H9 (cell line): Measurements from ENCODE around the gene LSP1. TPM values are rescaled to one million over a fixed set of nuclear protein-coding genes. Genes with fewer than 3 reads are reported as not detected.

Experiments
- DNase-seq: peaks from one replicate; pipeline ENCODE4 v3.0.0-alpha.2; 2017
- H2AFZ ChIP-seq: one replicate; pipeline ENCODE4 v1.6.1; 2013; ENCODE audit warnings: mild to moderate bottlenecking, low read length, control low read depth, moderate library complexity
- H2AK5ac ChIP-seq: 2 replicates; pipeline ENCODE4 v1.6.1; 2013; ENCODE audit warnings: low read length, control low read depth, mixed read lengths; ENCODE audit not compliant: insufficient read length
- H2BK120ac ChIP-seq: one replicate; pipeline ENCODE4 v1.6.1; 2013; ENCODE audit warnings: low read depth, mild to moderate bottlenecking, low read length, control low read depth, inconsistent platforms; ENCODE audit not compliant: poor library complexity, severe bottlenecking
- H2BK12ac ChIP-seq: 2 replicates; pipeline ENCODE4 v1.6.1; 2013; ENCODE audit warnings: low read length, control low read depth, mixed read lengths, low read depth; ENCODE audit not compliant: insufficient read length
- H2BK15ac ChIP-seq: 2 replicates; pipeline ENCODE4 v1.6.1; 2013; ENCODE audit warnings: low read depth, low read length, control low read depth
- H2BK20ac ChIP-seq: one replicate; pipeline ENCODE4 v1.6.1; 2013; ENCODE audit warnings: low read depth, mild to moderate bottlenecking, low read length, control low read depth, inconsistent platforms; ENCODE audit not compliant: poor library complexity, severe bottlenecking
- H2BK5ac ChIP-seq: 2 replicates; pipeline ENCODE4 v1.6.1; 2013; ENCODE audit warnings: low read length, control low read depth, mixed read lengths; ENCODE audit not compliant: insufficient read length
- H3K14ac ChIP-seq: 2 replicates; pipeline ENCODE4 v1.6.1; 2013; ENCODE audit warnings: low read length, control low read depth; ENCODE audit not compliant: insufficient read depth
- H3K18ac ChIP-seq: 2 replicates; pipeline ENCODE4 v1.6.1; 2013; ENCODE audit warnings: low read depth, mild to moderate bottlenecking, mixed read lengths, low read length, control low read depth; ENCODE audit not compliant: insufficient read length
- H3K23ac ChIP-seq: 2 replicates; pipeline ENCODE4 v1.6.1; 2013; ENCODE audit warnings: low read length, control low read depth, mixed read lengths, low read depth; ENCODE audit not compliant: insufficient read length
- H3K23me2 ChIP-seq: 2 replicates; pipeline ENCODE4 v1.6.1; 2013; ENCODE audit warnings: low read depth, mild to moderate bottlenecking, mixed read lengths, low read length, control low read depth; ENCODE audit not compliant: insufficient read length, poor library complexity, severe bottlenecking
- H3K27ac ChIP-seq: 2 replicates; pipeline ENCODE4 v1.5.1; 2013; ENCODE audit warnings: low read length, control low read depth, mixed read lengths, low read depth; ENCODE audit not compliant: insufficient read length
- H3K27me3 ChIP-seq: 2 replicates; pipeline ENCODE4 v1.6.1; 2013; ENCODE audit warnings: low read length, control low read depth, inconsistent platforms; ENCODE audit not compliant: insufficient read depth
- H3K4ac ChIP-seq: 2 replicates; pipeline ENCODE4 v1.6.1; 2013; ENCODE audit warnings: low read depth, mild to moderate bottlenecking, control low read depth, inconsistent platforms, low read length, moderate library complexity
- H3K4me1 ChIP-seq: 2 replicates; pipeline ENCODE4 v1.6.1; 2013; ENCODE audit warnings: low read length, control low read depth, inconsistent platforms; ENCODE audit not compliant: insufficient read depth
- H3K4me2 ChIP-seq: 2 replicates; pipeline ENCODE4 v1.6.1; 2013; ENCODE audit warnings: low read length, control low read depth, mixed read lengths; ENCODE audit not compliant: insufficient read length, insufficient read depth
- H3K56ac ChIP-seq: 2 replicates; pipeline ENCODE4 v1.6.1; 2013; ENCODE audit warnings: low read depth, mild to moderate bottlenecking, mixed read lengths, low read length, control low read depth; ENCODE audit not compliant: insufficient read length
- H3K79me1 ChIP-seq: 2 replicates; pipeline ENCODE4 v1.6.1; 2013; ENCODE audit warnings: low read depth, mild to moderate bottlenecking, moderate library complexity, low read length, control low read depth, inconsistent platforms; ENCODE audit not compliant: insufficient read depth, poor library complexity, severe bottlenecking
- H3K79me2 ChIP-seq: 2 replicates; pipeline ENCODE4 v1.6.1; 2013; ENCODE audit warnings: low read length, control low read depth, inconsistent platforms; ENCODE audit not compliant: insufficient read depth
- H3K9ac ChIP-seq: 2 replicates; pipeline ENCODE4 v1.6.1; 2013; ENCODE audit warnings: low read length, control low read depth, mixed read lengths; ENCODE audit not compliant: insufficient read length; ENCODE audit errors: extremely low read depth
- H3K9me3 ChIP-seq: one replicate; pipeline ENCODE4 v1.6.1; 2013; ENCODE audit warnings: low read depth, low read length, inconsistent platforms; ENCODE audit not compliant: control insufficient read depth
- H3T11ph ChIP-seq: one replicate; pipeline ENCODE4 v1.6.1; 2013; ENCODE audit warnings: mild to moderate bottlenecking, low read length, control low read depth, inconsistent platforms
- H4K20me1 ChIP-seq: one replicate; pipeline ENCODE4 v1.6.1; 2013; ENCODE audit not compliant: control insufficient read depth, insufficient read length, insufficient read depth
- H4K5ac ChIP-seq: 2 replicates; pipeline ENCODE4 v1.6.1; 2013; ENCODE audit warnings: low read depth, mild to moderate bottlenecking, mixed read lengths, low read length, control low read depth; ENCODE audit not compliant: insufficient read length
- H4K8ac ChIP-seq: replicated peaks from 2 replicates; pipeline ENCODE4 v1.6.1; 2013; ENCODE audit warnings: low read length, control low read depth, mixed read lengths, low read depth; ENCODE audit not compliant: insufficient read length
- H4K91ac ChIP-seq: 2 replicates; pipeline ENCODE4 v1.6.1; 2013; ENCODE audit warnings: low read depth, mild to moderate bottlenecking, moderate library complexity, mixed read lengths, low read length, control low read depth; ENCODE audit not compliant: insufficient read length
- H3K27ac Mint-ChIP-seq, 3 experiments: 2 replicates in 2 of 3; 3 replicates in 1 of 3; pipeline ENCODE4 v1.8.0; 2020 to 2021; ENCODE audit warnings: mixed read lengths in 3 of 3, mild to moderate bottlenecking in 1 of 3, moderate library complexity in 1 of 3
- H3K27me3 Mint-ChIP-seq: 2 replicates; pipeline ENCODE4 v1.8.0; 2021; ENCODE audit warnings: low read depth, mild to moderate bottlenecking, moderate library complexity, mixed read lengths
- H3K36me3 Mint-ChIP-seq, 3 experiments: 2 replicates in 2 of 3; 3 replicates in 1 of 3; pipeline ENCODE4 v1.8.0; 2020 to 2021; ENCODE audit warnings: low read depth in 3 of 3, mixed read lengths in 3 of 3; ENCODE audit not compliant: insufficient read depth in 1 of 3
- H3K4me1 Mint-ChIP-seq, 2 experiments: 2 replicates each; pipeline ENCODE4 v1.8.0; 2020; ENCODE audit warnings: mixed read lengths in 2 of 2
- H3K4me3 Mint-ChIP-seq, 2 experiments: 2 replicates in 1 of 2; 3 replicates in 1 of 2; pipeline ENCODE4 v1.8.0; 2020 to 2021; ENCODE audit warnings: mild to moderate bottlenecking in 2 of 2, mixed read lengths in 2 of 2, moderate library complexity in 1 of 2
- H3K9me3 Mint-ChIP-seq, 2 experiments: 2 replicates in 1 of 2; 3 replicates in 1 of 2; pipeline ENCODE4 v1.8.0; 2020; ENCODE audit warnings: mild to moderate bottlenecking in 2 of 2, mixed read lengths in 2 of 2, moderate library complexity in 1 of 2
- CTCF ChIP-seq: fragments of 200-600 bp; sonication (generic); conservative IDR thresholded peaks from 3 replicates; pipeline ENCODE4 v1.8.0; 2021; ENCODE audit warnings: antibody characterized with exemption, mild to moderate bottlenecking
- WGBS: extraction: QIAGEN DNeasy Blood & Tissue Kit; methylation state at CpG from one replicate; pipeline ENCODE4 v1.1.7; 2013; ENCODE audit warnings: missing lambda C conversion rate, low lambda C conversion rate, mixed read lengths; ENCODE audit not compliant: insufficient read length; ENCODE audit errors: extremely low coverage; 5-methylcytosine and 5-hydroxymethylcytosine counted together
- total RNA-seq: library from RNA; stranded (reverse); gene quantifications from 2 replicates; pipeline ENCODE4 v1.2.1, GENCODE V29; 2021

LSP1 gene
- total RNA-seq, 1 experiment from 2014 or later, result not detected

GRCh38 chr11:1832920-1833295 is 20.0 kb upstream of the LSP1 start:
- H3K27ac Mint-ChIP-seq, result no peak overlapping the region
- no peak overlapping the region for H3K18ac ChIP-seq
- peaks cover 3% of the 10 kb centered on the region for H3K23me2 ChIP-seq
- H4K8ac ChIP-seq, result no peak overlapping the region
- no peak overlapping the region for H3K4ac ChIP-seq
- no peak overlapping the region for H2BK120ac ChIP-seq
- no peak overlapping the region for H3T11ph ChIP-seq
- no peaks in the 10 kb centered on the region for H3K36me3 Mint-ChIP-seq
- H4K20me1 ChIP-seq, result no peaks in the 10 kb centered on the region
- no peak overlapping the region for H2BK20ac ChIP-seq
- TF ChIP-seq CTCF, result no peak
- no peak overlapping the region for H2BK15ac ChIP-seq
- no peak overlapping the region for H2BK5ac ChIP-seq
- H3K27me3 Mint-ChIP-seq, result peaks cover 26% of the 10 kb centered on the region
- H3K4me1 ChIP-seq, result no peaks in the 10 kb centered on the region
- H3K9me3 ChIP-seq, result no peaks in the 10 kb centered on the region
- no peak overlapping the region for H3K14ac ChIP-seq
- H3K79me1 ChIP-seq, result no peaks in the 10 kb centered on the region
- no peak overlapping the region for H2AFZ ChIP-seq
- no peak overlapping the region for H2AK5ac ChIP-seq
- H4K91ac ChIP-seq, result no peak overlapping the region
- H3K23ac ChIP-seq, result no peak overlapping the region
- no peak overlapping the region for H4K5ac ChIP-seq
- peak overlapping the region; percentile 32 for H3K4me2 ChIP-seq
- no peaks in the 10 kb centered on the region for H3K79me2 ChIP-seq
- no peaks in the 10 kb centered on the region for H3K27me3 ChIP-seq
- peak; percentile 57 for DNase-seq
- WGBS, result no CpG with 5 or more reads among the region's 17 CpGs
- peaks cover 3 to 9% of the 10 kb centered on the region in 2 experiments; a peak in 3 of 4 replicates for H3K4me1 Mint-ChIP-seq
- no peaks in the 10 kb centered on the region; a peak in 1 of 5 replicates for H3K9me3 Mint-ChIP-seq
- no peak overlapping the region for H2BK12ac ChIP-seq
- peak overlapping the region; percentile 42 to 51; a peak in 4 of 5 replicates for H3K4me3 Mint-ChIP-seq
- no peak overlapping the region for H3K9ac ChIP-seq
- H3K56ac ChIP-seq, result no peak overlapping the region
- no peak overlapping the region for H3K27ac ChIP-seq
